HL-60 (cell line): Measurements from ENCODE around the gene AKAP7.

Source experiments
- DNase-seq, 2 experiments: peaks; one replicate each; pipeline ENCODE4 v3.0.0-alpha.2; 2010 to 2020; ENCODE audit warnings: low read depth in 1 of 2, low spot score in 1 of 2
- H3K27ac ChIP-seq: fragments of 250-450 bp; sonication (Bioruptor Pico); replicated peaks from 2 replicates; pipeline ENCODE4 v1.5.1; 2020; ENCODE audit warnings: mild to moderate bottlenecking, moderate library complexity
- H3K27me3 ChIP-seq: fragments of 250-450 bp; sonication (Bioruptor Pico); 2 replicates; pipeline ENCODE4 v1.5.1; 2021; ENCODE audit warnings: mild to moderate bottlenecking, moderate library complexity; ENCODE audit not compliant: insufficient read depth, poor library complexity, severe bottlenecking
- H3K4me3 ChIP-seq: replicated peaks from 2 replicates; pipeline ENCODE4 v1.5.1; 2011; ENCODE audit warnings: mild to moderate bottlenecking, control low read depth, low read length; ENCODE audit not compliant: insufficient read depth
- CTCF ChIP-seq: IDR thresholded peaks from one replicate; pipeline ENCODE4 v1.5.1; 2011; ENCODE audit warnings: low read length, control low read depth, inconsistent platforms; ENCODE audit not compliant: insufficient read depth
- GABPA ChIP-seq: IDR thresholded peaks from 2 replicates; pipeline ENCODE4 v1.6.1; 2012; ENCODE audit warnings: low read depth
- POLR2AphosphoS5 ChIP-seq: IDR thresholded peaks from 2 replicates; pipeline ENCODE4 v1.6.1; 2012; ENCODE audit warnings: low read depth
- SPI1 ChIP-seq: IDR thresholded peaks from 2 replicates; pipeline ENCODE4 v1.6.1; 2012; ENCODE audit warnings: low read depth, mild to moderate bottlenecking, borderline replicate concordance
- TF ChIP-seq, protein P1 (sequence below): IDR thresholded peaks from 2 replicates; pipeline ENCODE4 v1.6.1; 2012; ENCODE audit warnings: low read depth; ENCODE audit not compliant: insufficient replicate concordance

Gene AKAP7

DNA sequence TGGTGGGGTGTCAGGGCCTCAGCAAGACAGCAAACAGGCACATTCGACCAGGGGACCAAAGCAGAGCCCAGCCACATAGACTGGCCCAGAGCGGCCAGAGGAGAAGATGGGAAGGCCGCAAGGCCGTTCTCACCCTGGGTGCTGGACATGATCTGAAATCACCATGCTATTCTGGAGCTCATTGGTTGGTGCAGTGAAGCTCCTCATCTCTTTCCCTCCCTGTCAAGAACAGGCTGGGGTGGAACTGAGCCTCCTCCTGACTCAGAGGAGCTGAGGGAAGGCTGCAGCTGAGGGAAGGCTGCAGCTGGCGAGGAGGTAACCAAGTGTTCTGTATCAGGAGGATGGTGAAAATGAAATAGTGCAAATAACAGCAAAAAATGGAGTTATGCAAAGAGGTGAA lies 80.0 kb downstream of the AKAP7 start:
- DNase-seq, result no peak
- Histone ChIP-seq H3K27me3 (no peaks in the 10 kb centered on the region), H3K4me3 (no peak overlapping the region), H3K27ac (no peak overlapping the region)
- TF ChIP-seq, protein P1, sequence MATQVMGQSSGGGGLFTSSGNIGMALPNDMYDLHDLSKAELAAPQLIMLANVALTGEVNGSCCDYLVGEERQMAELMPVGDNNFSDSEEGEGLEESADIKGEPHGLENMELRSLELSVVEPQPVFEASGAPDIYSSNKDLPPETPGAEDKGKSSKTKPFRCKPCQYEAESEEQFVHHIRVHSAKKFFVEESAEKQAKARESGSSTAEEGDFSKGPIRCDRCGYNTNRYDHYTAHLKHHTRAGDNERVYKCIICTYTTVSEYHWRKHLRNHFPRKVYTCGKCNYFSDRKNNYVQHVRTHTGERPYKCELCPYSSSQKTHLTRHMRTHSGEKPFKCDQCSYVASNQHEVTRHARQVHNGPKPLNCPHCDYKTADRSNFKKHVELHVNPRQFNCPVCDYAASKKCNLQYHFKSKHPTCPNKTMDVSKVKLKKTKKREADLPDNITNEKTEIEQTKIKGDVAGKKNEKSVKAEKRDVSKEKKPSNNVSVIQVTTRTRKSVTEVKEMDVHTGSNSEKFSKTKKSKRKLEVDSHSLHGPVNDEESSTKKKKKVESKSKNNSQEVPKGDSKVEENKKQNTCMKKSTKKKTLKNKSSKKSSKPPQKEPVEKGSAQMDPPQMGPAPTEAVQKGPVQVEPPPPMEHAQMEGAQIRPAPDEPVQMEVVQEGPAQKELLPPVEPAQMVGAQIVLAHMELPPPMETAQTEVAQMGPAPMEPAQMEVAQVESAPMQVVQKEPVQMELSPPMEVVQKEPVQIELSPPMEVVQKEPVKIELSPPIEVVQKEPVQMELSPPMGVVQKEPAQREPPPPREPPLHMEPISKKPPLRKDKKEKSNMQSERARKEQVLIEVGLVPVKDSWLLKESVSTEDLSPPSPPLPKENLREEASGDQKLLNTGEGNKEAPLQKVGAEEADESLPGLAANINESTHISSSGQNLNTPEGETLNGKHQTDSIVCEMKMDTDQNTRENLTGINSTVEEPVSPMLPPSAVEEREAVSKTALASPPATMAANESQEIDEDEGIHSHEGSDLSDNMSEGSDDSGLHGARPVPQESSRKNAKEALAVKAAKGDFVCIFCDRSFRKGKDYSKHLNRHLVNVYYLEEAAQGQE, result no peak
- TF ChIP-seq SPI1 (no peak), POLR2AphosphoS5 (no peak), CTCF (no peak), GABPA (no peak)

GRCh38 chr6:131216246-131216645 lies 81.0 kb downstream of the AKAP7 start:
- no peaks in the 10 kb centered on the region for H3K27me3 ChIP-seq
- no peak overlapping the region for H3K27ac ChIP-seq
- no peak overlapping the region for H3K4me3 ChIP-seq
- no peak for DNase-seq
- TF ChIP-seq SPI1, result no peak
- no peak for TF ChIP-seq GABPA
- TF ChIP-seq CTCF, result no peak
- TF ChIP-seq, protein P1, result no peak
- no peak for TF ChIP-seq POLR2AphosphoS5

DNA sequence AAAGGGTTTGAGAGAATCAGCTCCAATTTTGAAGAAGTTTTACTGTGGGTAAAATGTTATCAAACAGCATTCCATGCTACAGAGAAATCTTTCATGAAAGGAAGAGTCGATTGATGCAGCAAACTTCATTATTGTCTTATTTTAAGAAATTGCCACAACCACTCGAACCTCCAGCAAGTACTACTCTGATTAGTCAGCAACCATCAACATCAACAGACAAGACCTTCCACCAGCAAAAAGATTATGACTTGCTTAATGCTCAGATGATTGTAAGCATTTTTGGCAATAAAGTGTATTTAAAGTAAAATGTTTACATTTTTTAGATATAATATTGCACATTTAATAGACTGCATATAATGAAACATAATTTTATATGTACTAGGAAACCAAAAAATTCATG lies 87.5 kb downstream of the AKAP7 start:
- DNase-seq, result no peak
- TF ChIP-seq SPI1, result no peak
- TF ChIP-seq, protein P1, result no peak
- no peak for TF ChIP-seq POLR2AphosphoS5
- TF ChIP-seq CTCF, result no peak
- no peak for TF ChIP-seq GABPA
- H3K27me3 ChIP-seq, result no peaks in the 10 kb centered on the region
- H3K27ac ChIP-seq, result no peak overlapping the region
- no peak overlapping the region for H3K4me3 ChIP-seq
